Panc1 (cell line): ENCODE results near the gene CACUL1.

Experiments used
- CTCF ChIP-seq: fragments of 450-650 bp; IDR thresholded peaks from 2 replicates; pipeline ENCODE4 v1.5.1; 2017; ENCODE audit warnings: mild to moderate bottlenecking
- POLR2AphosphoS5 ChIP-seq: IDR thresholded peaks from 2 replicates; pipeline ENCODE4 v1.6.1; 2012; ENCODE audit warnings: mild to moderate bottlenecking, low read depth, low read length, moderate library complexity

GRCh38 chr10:118769898-118770600 is 15.3 kb upstream of the CACUL1 start:
- TF ChIP-seq CTCF (no peak), POLR2AphosphoS5 (no peak)
